A204.1 (cell line): Measurements from ENCODE around the gene MRPL10.

Experiments
- FAIRE-seq: peaks from 2 replicates; lab custom pipeline; 2012; peaks lifted over from hg19 to GRCh38; lab: Jason Lieb, UNC

The MRPL10 gene

GRCh38 chr17:47812146-47812920 is 19.0 kb downstream of the MRPL10 start:
- FAIRE-seq = no peak

- no peak for FAIRE-seq
Observed at GRCh38 chr17:47811709-47812108, 19.6 kb downstream of the MRPL10 start.

GRCh38 chr17:47810901-47811635 is 20.3 kb downstream of the MRPL10 start:
- FAIRE-seq = no peak

GRCh38 chr17:47810200-47810821 is 21.0 kb downstream of the MRPL10 start:
- FAIRE-seq = no peak

DNA sequence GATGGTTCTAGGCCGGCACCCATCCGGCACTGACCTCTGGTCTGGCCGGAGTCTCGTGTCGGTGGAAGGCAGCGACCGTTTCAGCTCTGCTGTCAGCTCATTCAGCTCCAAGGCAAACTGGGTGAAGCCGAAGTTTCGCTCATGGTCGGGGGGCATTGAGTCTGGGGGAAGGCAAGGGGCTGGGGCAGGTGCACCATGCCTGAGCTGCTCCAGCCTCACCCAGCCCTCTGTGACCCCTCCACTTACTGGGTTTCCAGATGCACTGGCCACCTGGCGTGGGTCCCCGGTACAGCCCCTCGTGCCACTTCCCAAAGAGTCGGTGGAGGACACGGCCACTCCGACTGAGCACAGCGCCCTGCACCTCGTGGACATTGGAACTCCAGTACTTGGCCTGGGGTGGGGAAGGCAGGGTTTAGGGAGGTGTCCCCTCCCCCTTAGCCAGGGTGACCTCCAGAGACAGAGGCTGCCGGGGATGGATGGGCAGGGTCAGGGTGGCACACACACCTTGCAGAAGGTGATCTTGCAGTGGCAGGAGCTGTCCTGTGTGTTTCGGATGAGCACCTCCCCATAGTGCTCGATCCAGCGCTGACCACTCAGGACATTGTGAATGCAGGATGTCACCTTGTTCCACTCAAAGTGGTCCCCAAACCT is 22.4 kb downstream of the MRPL10 start:
- FAIRE-seq = no peak

- no peak for FAIRE-seq
Observed at GRCh38 chr17:47808036-47808829, 23.1 kb downstream of the MRPL10 start.

DNA sequence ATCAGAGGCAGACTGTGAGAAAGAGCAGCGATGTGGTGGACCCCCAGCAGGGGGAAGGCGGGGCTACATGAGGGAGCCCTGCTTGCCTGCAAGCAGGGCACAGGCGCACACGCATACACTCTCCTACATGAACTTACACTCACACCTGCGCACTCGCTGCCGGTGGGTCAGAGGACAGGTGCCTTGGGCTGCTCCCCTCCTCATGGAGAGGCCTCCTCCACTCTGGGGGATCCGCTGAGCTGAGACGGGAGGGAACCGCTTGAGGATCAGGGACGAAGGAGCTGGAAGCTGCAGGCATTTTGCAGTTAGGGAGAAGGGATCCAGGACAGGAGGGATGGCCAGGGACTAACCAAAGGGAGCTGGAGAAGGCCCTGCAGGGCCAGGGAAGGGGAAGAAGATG is 23.9 kb downstream of the MRPL10 start:
- no peak for FAIRE-seq

DNA sequence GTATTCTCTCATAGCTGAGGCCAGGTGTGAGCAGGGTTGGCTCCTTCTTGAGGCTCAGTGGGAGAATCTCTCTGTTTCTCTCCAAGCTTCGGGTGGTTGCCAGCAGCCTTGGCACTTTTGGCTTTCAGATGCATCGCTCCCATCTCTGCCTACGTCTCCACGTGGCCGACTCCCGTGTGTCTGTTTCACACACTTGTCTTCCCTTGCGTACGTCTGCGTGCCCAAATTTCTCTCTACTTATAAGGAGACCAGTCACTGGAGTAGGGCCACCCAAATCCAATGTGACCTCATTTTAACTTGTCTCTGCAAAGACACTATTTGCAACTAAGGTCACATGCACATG is 24.5 kb downstream of the MRPL10 start:
- no peak for FAIRE-seq

DNA sequence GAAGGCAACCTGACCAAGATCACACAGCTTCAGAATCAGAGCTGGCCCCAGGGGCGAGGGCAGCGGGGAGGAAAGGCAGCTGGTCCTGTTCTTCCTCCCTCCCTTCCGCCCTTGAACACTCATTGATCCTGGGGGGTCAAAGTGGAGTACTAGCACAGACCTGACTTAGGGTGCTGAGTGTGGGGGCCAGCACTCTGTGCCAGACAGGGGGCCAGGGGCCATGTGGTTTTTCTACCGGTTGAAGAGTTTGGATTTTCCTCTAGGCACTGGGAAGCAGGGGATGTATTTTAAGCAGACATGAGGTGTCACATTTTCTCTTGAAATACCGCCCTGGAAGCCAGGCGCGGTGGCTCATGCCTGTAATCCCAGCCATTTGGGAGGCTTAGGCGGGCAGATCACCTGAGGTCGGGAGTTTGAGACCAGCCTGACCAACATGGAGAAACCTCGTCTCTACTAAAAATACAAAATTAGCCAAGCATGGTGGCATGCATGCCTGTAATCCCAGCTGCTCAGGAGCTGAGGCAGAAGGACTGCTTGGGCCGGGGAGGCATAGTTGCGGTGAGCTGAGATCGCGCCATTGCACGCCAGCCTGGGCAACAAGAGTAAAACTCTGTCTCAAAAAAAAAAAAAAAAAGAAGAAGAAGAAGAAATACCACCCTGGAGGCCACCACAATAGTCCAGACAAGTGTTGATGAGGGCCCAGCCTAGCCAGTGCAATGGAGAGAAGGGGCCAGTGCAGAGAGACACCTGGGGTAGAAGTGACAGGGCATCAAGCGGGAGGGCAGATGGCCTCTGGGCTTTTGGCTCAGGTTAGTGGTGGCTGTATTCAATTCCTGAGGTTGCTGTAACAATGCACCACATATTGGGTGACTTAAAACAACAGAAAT is 25.1 kb downstream of the MRPL10 start:
- no peak for FAIRE-seq

DNA sequence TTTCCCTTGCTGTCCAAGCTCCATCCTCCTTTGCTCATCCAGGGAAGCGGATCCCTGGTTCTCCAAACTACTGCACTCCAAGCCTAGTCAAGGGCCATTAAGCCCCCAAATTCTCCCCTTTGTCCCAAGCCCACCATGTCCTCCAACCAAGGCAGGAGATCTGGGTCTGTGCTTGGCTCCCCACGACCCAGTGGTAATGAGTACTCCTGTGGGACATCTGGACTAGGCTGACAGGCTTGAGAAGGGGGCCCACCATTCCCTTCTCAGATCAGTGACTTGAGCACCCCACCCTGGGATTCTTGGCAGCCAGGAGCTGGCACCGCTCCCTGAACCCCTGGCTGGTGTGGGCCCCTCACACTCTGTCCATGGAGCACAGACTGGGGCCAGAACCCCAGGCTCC is 26.9 kb downstream of the MRPL10 start:
- FAIRE-seq = no peak

DNA sequence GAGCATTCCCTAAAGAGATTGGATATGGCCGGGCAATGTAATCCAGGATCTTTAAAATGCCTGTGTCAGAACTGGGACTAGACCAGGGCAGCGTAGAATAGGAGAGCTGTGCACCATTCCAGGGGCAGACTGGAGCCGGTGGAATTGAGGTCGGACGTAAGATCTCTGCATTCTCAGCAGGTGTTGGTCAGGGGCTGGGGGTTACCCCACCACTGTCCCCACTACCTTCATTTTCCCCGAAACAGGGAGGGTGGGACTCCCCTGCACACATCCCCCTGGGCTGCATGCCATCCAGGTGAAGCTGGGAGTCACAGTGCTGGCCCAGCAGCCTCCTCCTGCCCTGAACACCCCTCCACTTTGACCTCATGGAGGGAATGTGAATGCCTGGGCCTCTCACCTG is 27.6 kb downstream of the MRPL10 start:
- no peak for FAIRE-seq

DNA sequence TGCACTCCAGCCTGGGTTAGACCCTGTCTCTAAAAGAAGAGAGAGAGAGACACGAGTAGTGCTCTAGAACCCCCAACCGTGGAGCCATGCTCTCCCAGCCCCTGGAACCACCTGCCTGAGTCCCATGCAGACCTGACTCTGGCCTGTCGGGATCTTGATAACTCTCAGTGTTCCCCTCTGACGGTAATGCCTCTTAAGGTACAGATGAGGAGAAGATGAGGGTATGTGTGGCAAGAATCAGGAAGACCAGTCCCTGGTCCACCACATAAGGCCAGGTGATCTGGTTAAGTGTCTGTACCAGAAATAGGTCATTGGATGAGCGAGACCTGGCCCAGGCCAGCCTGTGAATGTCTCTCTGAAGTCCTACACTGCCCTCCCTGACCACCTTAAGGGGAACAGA is 28.1 kb downstream of the MRPL10 start:
- no peak for FAIRE-seq

DNA sequence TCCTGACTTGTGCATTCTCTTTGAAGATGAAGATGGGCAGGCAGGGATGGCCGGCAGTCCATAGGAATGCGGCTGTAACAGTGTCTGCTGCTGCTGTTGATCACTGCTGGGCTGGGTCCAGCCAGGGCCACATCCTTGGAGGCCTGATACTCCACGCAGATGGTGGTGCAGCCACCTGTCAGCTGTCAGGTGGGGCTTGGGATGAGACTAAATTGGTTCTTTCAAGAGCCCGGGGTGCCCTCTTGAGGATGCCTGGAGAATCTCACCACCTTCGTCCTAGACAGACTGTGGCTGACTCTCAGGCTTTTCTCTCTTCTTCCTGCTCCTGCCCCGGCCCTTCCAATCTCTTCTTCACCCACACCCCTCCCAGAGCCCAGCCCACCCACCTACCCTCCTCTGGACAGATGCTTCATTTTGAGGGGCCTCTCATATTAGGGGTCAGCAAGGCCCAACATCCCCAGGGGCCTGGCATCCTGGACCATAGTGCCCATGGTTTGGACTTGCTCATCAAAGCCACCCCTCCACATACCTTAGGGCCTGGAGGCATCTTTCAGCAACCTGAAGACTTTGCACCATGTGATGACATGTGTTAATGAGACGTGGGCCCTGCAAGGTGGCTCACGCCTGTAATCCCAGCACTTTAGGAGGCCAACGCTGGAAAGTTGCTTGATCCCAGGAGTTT is 28.9 kb downstream of the MRPL10 start:
- FAIRE-seq = no peak

GRCh38 chr17:47801906-47802305 is 29.4 kb downstream of the MRPL10 start:
- FAIRE-seq = no peak

DNA sequence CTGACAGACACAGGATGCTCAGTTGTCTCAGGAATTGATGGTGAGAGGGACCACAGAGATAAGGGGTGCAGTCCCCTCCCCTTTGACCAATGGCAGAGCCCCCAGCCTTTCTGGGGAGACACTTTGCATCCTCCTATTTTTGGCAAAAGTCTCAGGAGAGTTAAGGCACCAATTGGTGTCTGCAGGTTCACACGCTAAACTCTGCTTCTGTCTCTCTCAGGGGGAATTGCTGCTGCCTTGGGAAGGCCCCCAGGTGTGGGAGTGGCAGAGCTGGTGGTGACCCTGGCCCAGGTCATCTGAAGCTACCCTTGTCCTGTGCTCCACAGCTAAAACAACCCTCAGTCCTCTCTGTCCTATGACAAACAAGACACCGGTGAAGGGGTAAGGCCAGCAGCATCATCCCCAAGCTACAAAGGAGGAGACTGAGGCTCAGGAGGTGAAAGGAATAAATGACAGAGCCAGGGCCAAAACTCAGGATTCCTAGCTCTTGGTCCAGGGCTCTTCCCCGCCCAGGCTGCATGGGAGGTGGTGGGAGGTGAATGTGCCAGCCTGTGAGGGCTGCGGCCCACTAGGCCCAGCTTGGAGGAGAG is 30.1 kb downstream of the MRPL10 start:
- no peak for FAIRE-seq

DNA sequence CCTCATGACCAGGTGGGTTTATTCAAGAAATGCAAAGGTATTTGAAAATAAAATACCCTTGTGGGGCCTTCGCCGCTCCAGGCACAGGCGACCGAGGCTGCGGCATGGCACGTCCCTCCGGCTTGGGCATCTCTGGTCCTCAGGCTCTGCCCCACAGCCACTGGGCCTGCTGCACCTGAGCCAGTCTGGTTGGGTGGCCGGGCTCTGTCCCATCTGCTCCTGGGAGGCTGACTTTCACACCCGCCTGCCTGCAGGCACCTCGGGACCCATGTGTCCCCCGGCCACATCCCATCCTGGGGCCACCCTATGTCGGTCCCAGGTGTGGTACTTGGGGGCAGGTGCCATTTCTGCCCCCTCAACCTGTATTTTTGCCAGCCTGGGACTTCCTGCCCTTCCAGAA is 30.7 kb downstream of the MRPL10 start:
- no peak for FAIRE-seq

GRCh38 chr17:47797797-47798196 is 33.5 kb downstream of the MRPL10 start:
- FAIRE-seq = no peak

DNA sequence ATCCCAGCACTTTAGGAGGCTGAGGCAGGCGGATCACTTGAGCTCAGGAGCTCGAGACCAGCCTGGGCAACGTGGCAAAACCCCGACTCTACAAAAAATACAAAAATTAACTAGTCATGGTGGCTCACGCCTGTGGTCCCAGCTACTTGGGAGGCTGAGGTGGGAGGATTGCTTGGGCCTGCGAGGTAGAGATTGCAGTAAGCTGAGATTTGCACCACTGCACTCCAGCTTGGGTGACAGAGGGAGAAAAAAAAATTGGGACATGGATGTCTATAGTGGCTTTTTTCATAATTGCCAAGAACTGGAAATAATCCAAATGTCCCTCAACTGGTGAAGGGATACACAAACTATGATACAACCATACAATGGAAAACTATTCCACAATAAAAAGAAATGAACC is 38.4 kb downstream of the MRPL10 start:
- FAIRE-seq = no peak

DNA sequence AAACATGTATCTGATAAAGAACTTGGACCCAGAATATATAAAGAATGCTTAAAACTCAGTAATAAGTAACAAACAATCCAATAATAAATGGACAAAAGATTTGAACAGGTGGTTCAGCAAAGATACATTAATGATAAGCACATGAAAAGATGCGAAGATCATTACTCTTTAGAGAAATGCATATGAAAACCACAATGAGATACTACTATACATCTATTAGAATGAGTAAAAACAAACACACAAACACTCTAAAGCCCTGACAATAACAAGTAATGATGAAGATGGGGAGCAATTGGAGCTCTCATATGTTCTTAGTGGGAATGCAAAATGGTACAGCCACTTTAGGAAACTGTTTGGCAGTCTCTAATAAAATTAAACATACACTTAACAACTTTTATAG is 38.9 kb downstream of the MRPL10 start:
- no peak for FAIRE-seq

DNA sequence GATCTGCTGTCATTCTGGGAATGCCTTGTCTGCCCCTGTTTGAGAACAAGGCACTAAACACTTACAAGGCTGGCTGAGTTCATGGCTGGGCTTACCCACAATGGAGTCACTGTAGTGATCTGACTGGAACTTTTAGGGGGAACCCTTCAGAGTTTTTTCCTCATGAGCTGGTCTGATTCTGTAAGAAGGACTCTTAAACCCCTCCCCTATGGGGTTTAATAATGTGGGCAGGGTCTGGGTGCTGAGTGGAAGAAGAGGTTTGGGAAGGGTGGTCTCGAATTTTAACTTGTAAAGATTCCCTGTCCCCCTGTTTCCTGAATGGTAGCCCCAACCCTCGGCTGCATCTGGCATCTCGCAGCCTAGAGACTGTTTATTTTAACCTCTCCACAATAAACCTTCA is 40.3 kb downstream of the MRPL10 start:
- no peak for FAIRE-seq
